Tibial nerve (tissue), 4 donors: ENCODE measurements around the gene TMEM219.

ENCODE experiments used
- EP300 ChIP-seq, 2 donors: sonication (generic); formaldehyde crosslinking; IDR thresholded peaks; one replicate each; pipeline ENCODE4 v1.6.1; 2017; ENCODE audit warnings: antibody characterized with exemption in 2 of 2, mild to moderate bottlenecking in 1 of 2
- POLR2A ChIP-seq, 2 donors: fragments of 450-650 bp; IDR thresholded peaks; one replicate each; pipeline ENCODE4 v1.6.1; 2017; ENCODE audit warnings: antibody characterized with exemption in 2 of 2, mild to moderate bottlenecking in 2 of 2, moderate library complexity in 2 of 2
- TF ChIP-seq, protein P1 (sequence below), 5 experiments: fragments of 200-600 bp in 3 of 5; fragments of 450-650 bp in 2 of 5; sonication (generic) in 3 of 5; IDR thresholded peaks; one replicate each; pipeline ENCODE4 v1.5.1; 2016 to 2019; ENCODE audit warnings: antibody characterized with exemption in 5 of 5, mild to moderate bottlenecking in 3 of 5, moderate library complexity in 2 of 5

DNA sequence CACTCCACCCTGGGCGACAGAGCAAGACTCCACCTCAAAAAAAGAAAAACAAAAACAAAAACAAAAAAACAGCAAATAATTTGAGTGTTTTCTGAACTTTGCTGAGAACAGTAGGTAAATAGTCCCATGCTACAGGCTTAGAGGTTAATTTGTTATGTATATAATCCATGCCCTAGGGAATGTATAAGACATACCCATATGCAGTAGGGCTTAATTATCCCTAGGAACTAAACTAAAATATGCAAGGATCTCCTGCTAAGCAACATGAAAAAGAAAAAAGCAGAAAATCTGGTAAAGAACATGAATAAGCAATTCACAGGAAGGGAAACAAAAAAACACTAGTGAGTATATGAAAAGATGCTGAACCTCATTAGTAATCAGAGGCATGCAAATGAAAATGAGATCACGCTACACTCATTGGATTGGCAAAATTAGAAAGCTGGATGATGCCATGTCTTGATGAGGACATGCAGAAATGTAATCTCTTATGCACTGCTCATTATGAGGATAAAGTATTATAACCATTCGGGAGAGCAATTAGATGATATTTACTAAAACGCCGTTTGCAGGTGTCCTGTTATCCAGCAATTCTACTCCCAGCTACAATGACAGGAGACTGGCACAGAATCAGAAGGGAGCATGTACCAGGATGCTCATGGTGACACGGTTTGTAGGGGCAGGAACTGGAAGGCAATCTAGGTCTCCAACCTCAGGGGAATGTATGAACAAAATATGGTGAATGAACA is 41.4 kb upstream of the TMEM219 start:
- TF ChIP-seq, protein P1, sequence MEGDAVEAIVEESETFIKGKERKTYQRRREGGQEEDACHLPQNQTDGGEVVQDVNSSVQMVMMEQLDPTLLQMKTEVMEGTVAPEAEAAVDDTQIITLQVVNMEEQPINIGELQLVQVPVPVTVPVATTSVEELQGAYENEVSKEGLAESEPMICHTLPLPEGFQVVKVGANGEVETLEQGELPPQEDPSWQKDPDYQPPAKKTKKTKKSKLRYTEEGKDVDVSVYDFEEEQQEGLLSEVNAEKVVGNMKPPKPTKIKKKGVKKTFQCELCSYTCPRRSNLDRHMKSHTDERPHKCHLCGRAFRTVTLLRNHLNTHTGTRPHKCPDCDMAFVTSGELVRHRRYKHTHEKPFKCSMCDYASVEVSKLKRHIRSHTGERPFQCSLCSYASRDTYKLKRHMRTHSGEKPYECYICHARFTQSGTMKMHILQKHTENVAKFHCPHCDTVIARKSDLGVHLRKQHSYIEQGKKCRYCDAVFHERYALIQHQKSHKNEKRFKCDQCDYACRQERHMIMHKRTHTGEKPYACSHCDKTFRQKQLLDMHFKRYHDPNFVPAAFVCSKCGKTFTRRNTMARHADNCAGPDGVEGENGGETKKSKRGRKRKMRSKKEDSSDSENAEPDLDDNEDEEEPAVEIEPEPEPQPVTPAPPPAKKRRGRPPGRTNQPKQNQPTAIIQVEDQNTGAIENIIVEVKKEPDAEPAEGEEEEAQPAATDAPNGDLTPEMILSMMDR (IDR thresholded peaks at IDR 0.05): no peak
- TF ChIP-seq EP300 (IDR thresholded peaks at IDR 0.05) (no peak), POLR2A (IDR thresholded peaks at IDR 0.05) (no peak)
